Mucosa of stomach (tissue), 1 donor: Measurements from ENCODE around the gene PACS2.
"Not testable (repeated sequence)": the region's sequence is repeated elsewhere in the genome, so short reads cannot be mapped to it uniquely, and the experiment has no call there.

Experiments
- H3K27me3 ChIP-seq: one replicate; pipeline ENCODE4 v1.7.0; 2013; ENCODE audit warnings: mild to moderate bottlenecking, low read length; ENCODE audit not compliant: control insufficient read depth, insufficient read depth
- H3K36me3 ChIP-seq: one replicate; pipeline ENCODE4 v1.7.0; 2013; ENCODE audit warnings: low read length; ENCODE audit not compliant: control insufficient read depth, insufficient read depth
- H3K4me1 ChIP-seq: one replicate; pipeline ENCODE4 v1.7.0; 2013; ENCODE audit warnings: mild to moderate bottlenecking, low read length; ENCODE audit not compliant: control insufficient read depth, insufficient read depth
- H3K4me3 ChIP-seq: one replicate; pipeline ENCODE4 v1.7.0; 2013; ENCODE audit warnings: low read length
- H3K9ac ChIP-seq: one replicate; pipeline ENCODE4 v1.7.0; 2013; ENCODE audit warnings: mild to moderate bottlenecking, low read length, moderate library complexity
- H3K9me3 ChIP-seq: one replicate; pipeline ENCODE4 v1.7.0; 2013; ENCODE audit warnings: mild to moderate bottlenecking, low read length, moderate library complexity; ENCODE audit not compliant: control insufficient read depth
- donor health status: Pancreatic carcinoma.

PACS2 gene

DNA sequence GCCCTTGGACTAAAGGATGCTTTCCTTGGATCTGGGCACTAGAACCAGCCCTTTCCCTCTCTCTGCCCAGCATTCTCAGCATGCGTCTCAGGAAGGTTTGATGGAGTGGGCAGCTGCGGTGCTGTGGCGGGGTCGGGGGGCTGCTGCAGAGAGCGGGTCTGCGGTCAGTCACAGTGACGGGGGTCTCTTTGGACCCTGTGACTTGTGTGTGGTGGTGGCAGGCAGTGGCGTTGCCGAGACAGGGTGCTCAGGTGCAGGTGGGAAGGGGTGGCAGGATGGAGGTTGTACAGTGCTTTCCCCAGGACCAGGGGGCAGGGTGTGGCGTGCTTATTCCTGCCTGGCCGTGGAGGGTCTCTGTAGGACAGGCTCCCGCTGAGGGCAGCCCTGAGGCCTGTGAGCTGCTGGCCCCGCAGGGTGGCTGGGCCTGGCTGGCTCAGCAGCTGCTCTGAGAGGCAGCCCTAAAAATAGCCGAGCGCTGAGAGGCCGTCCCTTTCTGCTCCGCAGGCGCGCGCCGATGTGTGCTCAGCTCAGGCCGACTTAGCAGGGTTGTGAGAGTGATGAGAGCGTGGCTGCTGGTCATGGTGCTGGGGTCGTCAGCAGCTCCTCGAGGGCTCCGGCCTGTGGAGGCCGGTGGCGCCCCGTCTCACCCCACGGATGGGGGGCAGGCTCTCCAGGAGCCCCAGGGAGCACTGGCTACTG, 9.7 kb downstream of the PACS2 start:
- no peak overlapping the region for H3K4me3 ChIP-seq
- no peaks in the 10 kb centered on the region for H3K9me3 ChIP-seq
- H3K9ac ChIP-seq = no peak overlapping the region
- H3K27me3 ChIP-seq = no peaks in the 10 kb centered on the region
- no peaks in the 10 kb centered on the region for H3K4me1 ChIP-seq
- no peaks in the 10 kb centered on the region for H3K36me3 ChIP-seq

DNA sequence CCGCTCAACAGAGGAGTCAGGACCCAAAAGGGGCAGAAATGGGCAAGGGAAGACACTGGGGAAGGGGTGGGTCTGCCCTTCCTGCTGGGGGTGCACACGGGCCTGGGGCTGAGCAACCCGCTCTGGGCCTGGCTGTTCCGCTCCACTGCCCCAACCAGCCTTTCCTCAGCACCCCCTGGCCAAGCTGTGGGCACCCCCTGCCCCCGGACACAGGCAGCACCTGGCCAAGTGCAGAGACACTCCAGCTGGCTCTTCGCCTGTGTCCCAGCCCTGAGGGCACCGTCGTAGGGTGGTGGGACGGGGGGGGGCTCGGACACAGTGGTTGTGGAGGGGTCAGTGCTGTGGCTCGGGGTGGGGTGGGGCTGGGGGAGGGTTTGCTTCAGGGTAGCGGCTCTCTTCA, 10.3 kb downstream of the PACS2 start:
- H3K9ac ChIP-seq = no peak overlapping the region
- H3K36me3 ChIP-seq = no peaks in the 10 kb centered on the region
- H3K4me3 ChIP-seq = no peak overlapping the region
- H3K27me3 ChIP-seq = no peaks in the 10 kb centered on the region
- peaks cover under 1% of the 10 kb centered on the region for H3K4me1 ChIP-seq
- H3K9me3 ChIP-seq = no peaks in the 10 kb centered on the region

GRCh38 chr14:105325303-105325702, 10.8 kb downstream of the PACS2 start:
- Histone ChIP-seq H3K9ac (no peak overlapping the region), H3K4me3 (no peak overlapping the region), H3K4me1 (peaks cover 4% of the 10 kb centered on the region), H3K36me3 (no peaks in the 10 kb centered on the region), H3K9me3 (no peaks in the 10 kb centered on the region), H3K27me3 (no peaks in the 10 kb centered on the region)

- Histone ChIP-seq H3K27me3 (no peaks in the 10 kb centered on the region), H3K4me3 (no peak overlapping the region), H3K9ac (no peak overlapping the region), H3K36me3 (no peaks in the 10 kb centered on the region), H3K4me1 (peaks cover 8% of the 10 kb centered on the region), H3K9me3 (no peaks in the 10 kb centered on the region)
These were observed 11.4 kb downstream of the PACS2 start for GRCh38 chr14:105325716-105326567.

- Histone ChIP-seq H3K9me3 (no peaks in the 10 kb centered on the region), H3K36me3 (no peaks in the 10 kb centered on the region), H3K4me3 (no peak overlapping the region), H3K4me1 (peaks cover 8% of the 10 kb centered on the region), H3K9ac (no peak overlapping the region), H3K27me3 (no peaks in the 10 kb centered on the region)
These were observed 12.0 kb downstream of the PACS2 start for GRCh38 chr14:105326568-105326867.

GRCh38 chr14:105326891-105327694, 12.5 kb downstream of the PACS2 start:
- H3K4me1 ChIP-seq = peaks cover 8% of the 10 kb centered on the region
- H3K27me3 ChIP-seq = no peaks in the 10 kb centered on the region
- H3K4me3 ChIP-seq = no peak overlapping the region
- H3K36me3 ChIP-seq = no peaks in the 10 kb centered on the region
- no peak overlapping the region for H3K9ac ChIP-seq
- no peaks in the 10 kb centered on the region for H3K9me3 ChIP-seq

- H3K9me3 ChIP-seq, H3K9ac ChIP-seq, H3K27me3 ChIP-seq, H3K36me3 ChIP-seq, H3K4me1 ChIP-seq, H3K4me3 ChIP-seq: not testable (repeated sequence)
These were observed 13.1 kb downstream of the PACS2 start for GRCh38 chr14:105327695-105328045.

GRCh38 chr14:105328070-105328677, 13.6 kb downstream of the PACS2 start:
- H3K27me3 ChIP-seq = no peaks in the 10 kb centered on the region
- H3K4me3 ChIP-seq = no peak overlapping the region
- peaks cover 8% of the 10 kb centered on the region for H3K4me1 ChIP-seq
- H3K36me3 ChIP-seq = no peaks in the 10 kb centered on the region
- no peak overlapping the region for H3K9ac ChIP-seq
- H3K9me3 ChIP-seq = no peaks in the 10 kb centered on the region

- no peaks in the 10 kb centered on the region for H3K36me3 ChIP-seq
- H3K4me3 ChIP-seq = no peak overlapping the region
- H3K9ac ChIP-seq = no peak overlapping the region
- H3K4me1 ChIP-seq = peaks cover 13% of the 10 kb centered on the region
- H3K9me3 ChIP-seq = no peaks in the 10 kb centered on the region
- no peaks in the 10 kb centered on the region for H3K27me3 ChIP-seq
These were observed 14.3 kb downstream of the PACS2 start for GRCh38 chr14:105328678-105329390.

DNA sequence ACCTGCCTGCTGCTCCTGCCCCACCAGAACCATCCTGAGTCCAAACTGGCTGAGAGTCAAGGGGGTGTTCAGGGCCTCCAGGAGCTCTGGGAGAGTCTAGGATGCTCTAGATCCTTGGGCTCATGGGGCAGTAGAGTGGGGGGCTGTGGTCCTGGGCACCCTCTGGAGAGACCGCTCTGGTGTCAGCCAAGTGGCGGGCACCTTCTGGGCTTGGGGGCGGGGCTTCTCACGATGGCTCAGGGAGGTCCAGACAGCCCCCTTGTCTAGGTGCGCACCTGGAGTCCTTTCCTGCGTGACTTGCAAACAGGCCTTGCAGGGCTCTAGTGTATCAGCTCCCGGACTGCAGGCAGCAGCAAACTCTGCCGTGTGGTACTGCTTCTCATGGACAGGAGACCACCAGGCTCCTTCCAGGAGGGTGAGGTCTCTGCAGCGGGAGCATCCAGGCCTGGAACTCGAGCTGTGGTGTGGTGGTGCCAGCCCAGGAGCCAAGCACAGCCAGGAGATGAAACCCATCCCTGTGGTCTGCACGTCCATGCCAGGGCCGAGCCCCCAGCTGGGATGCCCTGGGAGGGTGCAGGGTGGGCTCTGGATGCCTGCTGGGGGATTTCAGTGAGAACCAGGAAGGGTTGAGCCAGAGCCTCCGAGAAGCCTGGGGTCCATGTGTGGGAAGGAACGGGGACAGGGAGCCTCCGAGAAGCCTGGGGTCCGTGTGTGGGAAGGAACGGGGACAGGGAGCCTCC, 15.0 kb downstream of the PACS2 start:
- no peaks in the 10 kb centered on the region for H3K36me3 ChIP-seq
- H3K4me3 ChIP-seq = no peak overlapping the region
- H3K27me3 ChIP-seq = no peaks in the 10 kb centered on the region
- no peaks in the 10 kb centered on the region for H3K9me3 ChIP-seq
- no peak overlapping the region for H3K9ac ChIP-seq
- H3K4me1 ChIP-seq = peaks cover 13% of the 10 kb centered on the region

GRCh38 chr14:105330491-105330895, 15.9 kb downstream of the PACS2 start:
- no peak overlapping the region for H3K9ac ChIP-seq
- H3K36me3 ChIP-seq = no peaks in the 10 kb centered on the region
- peaks cover 13% of the 10 kb centered on the region for H3K4me1 ChIP-seq
- no peaks in the 10 kb centered on the region for H3K9me3 ChIP-seq
- H3K27me3 ChIP-seq = no peaks in the 10 kb centered on the region
- no peak overlapping the region for H3K4me3 ChIP-seq
